ENCODE measurements around the gene PTTG1IP2. TPM values are rescaled to one million over a fixed set of nuclear protein-coding genes. Genes with fewer than 3 reads are reported as not detected.

Gene PTTG1IP2
- total RNA-seq, 6 experiments from 2014 or later: not detected

DNA sequence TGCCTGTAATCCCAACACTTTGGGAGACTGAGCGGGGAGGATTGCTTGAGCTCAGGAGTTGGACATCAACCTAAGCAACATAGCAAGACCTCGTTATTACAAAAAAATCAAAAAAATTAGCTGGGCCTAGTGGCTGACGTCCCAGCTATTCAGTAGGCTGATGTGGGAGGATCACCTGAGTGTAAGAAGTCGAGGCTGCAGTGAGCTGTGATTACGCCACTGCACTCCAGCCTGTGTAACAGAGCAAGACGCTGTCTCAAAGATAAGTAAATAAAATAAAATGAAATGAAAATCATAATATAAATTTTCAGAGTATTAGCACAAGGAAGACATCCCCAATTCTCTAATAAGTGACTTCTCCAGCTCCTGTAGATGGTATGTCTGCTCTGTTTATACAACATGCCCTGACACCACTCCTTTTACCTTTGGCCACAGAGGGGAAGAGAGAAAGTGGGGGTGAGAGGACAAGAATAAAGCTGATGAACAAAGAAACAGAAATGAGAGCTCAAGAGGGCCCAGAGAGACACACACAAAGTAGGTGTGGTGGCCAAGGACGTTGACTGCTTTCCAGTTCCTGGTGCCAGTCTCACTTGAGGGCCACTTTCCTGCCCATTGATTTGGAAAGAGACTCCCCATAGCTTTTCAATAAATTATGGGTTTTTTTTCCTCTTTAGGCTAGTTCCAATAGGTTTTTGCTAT lies 62.9 kb downstream of the PTTG1IP2 start:
- H3K4me1 ChIP-seq: no peaks in the 10 kb centered on the region
- H3K36me3 ChIP-seq: no peaks in the 10 kb centered on the region
- TF ChIP-seq, protein P1, sequence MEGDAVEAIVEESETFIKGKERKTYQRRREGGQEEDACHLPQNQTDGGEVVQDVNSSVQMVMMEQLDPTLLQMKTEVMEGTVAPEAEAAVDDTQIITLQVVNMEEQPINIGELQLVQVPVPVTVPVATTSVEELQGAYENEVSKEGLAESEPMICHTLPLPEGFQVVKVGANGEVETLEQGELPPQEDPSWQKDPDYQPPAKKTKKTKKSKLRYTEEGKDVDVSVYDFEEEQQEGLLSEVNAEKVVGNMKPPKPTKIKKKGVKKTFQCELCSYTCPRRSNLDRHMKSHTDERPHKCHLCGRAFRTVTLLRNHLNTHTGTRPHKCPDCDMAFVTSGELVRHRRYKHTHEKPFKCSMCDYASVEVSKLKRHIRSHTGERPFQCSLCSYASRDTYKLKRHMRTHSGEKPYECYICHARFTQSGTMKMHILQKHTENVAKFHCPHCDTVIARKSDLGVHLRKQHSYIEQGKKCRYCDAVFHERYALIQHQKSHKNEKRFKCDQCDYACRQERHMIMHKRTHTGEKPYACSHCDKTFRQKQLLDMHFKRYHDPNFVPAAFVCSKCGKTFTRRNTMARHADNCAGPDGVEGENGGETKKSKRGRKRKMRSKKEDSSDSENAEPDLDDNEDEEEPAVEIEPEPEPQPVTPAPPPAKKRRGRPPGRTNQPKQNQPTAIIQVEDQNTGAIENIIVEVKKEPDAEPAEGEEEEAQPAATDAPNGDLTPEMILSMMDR (IDR thresholded peaks at IDR 0.05): no peak
- TF ChIP-seq POLR2A (IDR thresholded peaks at IDR 0.05): no peak
- no peaks in the 10 kb centered on the region for H3K9me3 ChIP-seq
- H3K4me3 ChIP-seq: no peak overlapping the region
- H3K27ac ChIP-seq: no peak overlapping the region
- intact Hi-C loops (cut with DNase I): no loop called here
- ATAC-seq: no peak
- no peak for DNase-seq
- no peaks in the 10 kb centered on the region for H3K27me3 ChIP-seq
- 68% methylated on average over 7 of the region's 7 CpGs for WGBS (ENCODE audit: insufficient coverage, low coverage, low lambda C conversion rate, missing lambda C conversion rate)

DNA sequence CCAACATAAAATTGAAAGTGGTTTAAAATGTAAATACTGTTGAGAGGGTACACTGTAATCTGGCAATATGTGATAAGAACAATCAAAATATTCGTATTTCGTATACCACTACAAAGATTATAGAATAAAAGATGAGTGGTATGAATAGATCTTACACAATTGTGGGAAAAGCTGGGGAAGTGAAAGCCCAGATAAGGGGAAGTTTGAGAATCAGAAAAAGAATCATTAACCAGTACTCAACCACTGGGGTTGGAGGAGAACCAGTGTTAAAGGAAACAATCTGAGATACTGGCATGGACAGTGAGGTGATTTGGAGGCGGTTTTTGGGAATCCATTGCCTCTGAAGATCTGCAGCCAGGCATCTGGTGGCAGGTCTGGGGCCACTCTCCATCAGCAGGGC lies 67.0 kb downstream of the PTTG1IP2 start:
- no peaks in the 10 kb centered on the region for H3K9me3 ChIP-seq
- H3K4me1 ChIP-seq: no peaks in the 10 kb centered on the region
- H3K27ac ChIP-seq: no peak overlapping the region
- H3K4me3 ChIP-seq: no peak overlapping the region
- TF ChIP-seq, protein P1 (IDR thresholded peaks at IDR 0.05): no peak
- no peak for TF ChIP-seq POLR2A (IDR thresholded peaks at IDR 0.05)
- DNase-seq: no peak
- intact Hi-C loops (cut with DNase I): no loop called here
- peak in 2 of 4 donors; percentile 27 to 35 for ATAC-seq
- no peaks in the 10 kb centered on the region for H3K27me3 ChIP-seq
- WGBS (ENCODE audit: insufficient coverage, low coverage, low lambda C conversion rate, missing lambda C conversion rate): 43% methylated on average over 3 of the region's 3 CpGs
- H3K36me3 ChIP-seq: no peaks in the 10 kb centered on the region

DNA sequence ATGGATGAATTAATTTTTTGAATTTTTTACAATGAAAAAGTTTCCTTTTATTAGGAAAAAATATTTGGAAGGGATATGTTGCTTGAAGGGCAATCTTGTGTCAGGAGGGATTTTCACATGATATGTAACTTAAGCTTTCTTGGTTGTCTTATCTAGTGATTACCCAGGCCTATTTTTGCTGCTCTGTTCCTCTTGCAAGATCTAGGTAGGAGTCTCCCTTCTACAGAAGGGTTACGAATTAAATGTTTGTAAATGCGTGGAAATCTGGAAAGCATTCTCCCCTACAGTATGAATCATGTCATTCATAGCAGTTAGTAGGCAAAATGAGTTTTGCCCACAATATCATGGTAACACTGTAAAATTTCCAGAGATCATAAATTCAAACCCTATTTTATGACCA lies 69.0 kb downstream of the PTTG1IP2 start:
- ATAC-seq (no peak), DNase-seq (no peak)
- intact Hi-C loops (cut with DNase I): no loop called here
- Histone ChIP-seq H3K27ac (no peak overlapping the region), H3K4me3 (no peak overlapping the region), H3K4me1 (no peaks in the 10 kb centered on the region), H3K36me3 (no peaks in the 10 kb centered on the region), H3K27me3 (no peaks in the 10 kb centered on the region), H3K9me3 (no peaks in the 10 kb centered on the region)
- TF ChIP-seq, protein P1 (IDR thresholded peaks at IDR 0.05): no peak
- TF ChIP-seq POLR2A (IDR thresholded peaks at IDR 0.05): no peak
- WGBS (ENCODE audit: insufficient coverage, low coverage, low lambda C conversion rate, missing lambda C conversion rate): 91% methylated on average over 2 of the region's 2 CpGs

DNA sequence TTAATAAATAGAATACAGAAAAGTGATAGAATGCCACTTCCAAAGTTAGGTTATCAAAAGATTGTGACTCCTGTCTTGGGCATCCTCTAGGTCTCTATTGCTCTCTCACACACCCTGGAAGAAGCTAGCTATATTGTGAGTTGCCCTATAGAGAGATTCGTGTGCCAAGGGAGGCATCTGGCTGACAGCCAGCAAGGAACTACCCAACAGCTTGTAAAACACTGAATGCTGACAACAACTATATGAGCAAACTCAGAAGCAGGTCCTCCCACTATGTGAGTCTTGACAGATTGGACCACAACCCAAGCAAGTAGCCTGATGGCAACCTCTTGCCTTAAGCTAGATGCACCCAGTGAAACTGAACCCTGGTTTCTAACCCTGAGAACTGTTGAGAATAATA lies 71.0 kb downstream of the PTTG1IP2 start:
- DNase-seq (no peak), ATAC-seq (no peak)

More for the DNA sequence above, 71.0 kb downstream of the PTTG1IP2 start:
- H3K36me3 ChIP-seq: no peaks in the 10 kb centered on the region
- intact Hi-C loops (cut with DNase I): no loop called here
- no peaks in the 10 kb centered on the region for H3K27me3 ChIP-seq
- no peak overlapping the region for H3K4me3 ChIP-seq
- H3K4me1 ChIP-seq: no peaks in the 10 kb centered on the region
- no peak overlapping the region for H3K27ac ChIP-seq
- TF ChIP-seq, protein P1 (IDR thresholded peaks at IDR 0.05): no peak
- 100% methylated on average over 1 of the region's 1 CpG for WGBS (ENCODE audit: insufficient coverage, low coverage, low lambda C conversion rate, missing lambda C conversion rate)
- H3K9me3 ChIP-seq: no peaks in the 10 kb centered on the region

Data from right lobe of liver (tissue), 6 donors.